GM18868 (cell line): ENCODE data around the gene UBTD1.
"Not testable (repeated sequence)": the region's sequence is repeated elsewhere in the genome, so short reads cannot be mapped to it uniquely, and the experiment has no call there.

Source experiments
- ATAC-seq: cut with Tn5 transposase; IDR thresholded peaks from one replicate; pipeline ENCODE4 v1.9.1; 2021; ENCODE audit warnings: mild to moderate bottlenecking, moderate library complexity; ENCODE audit not compliant: unreplicated experiment

Gene UBTD1

GRCh38 chr10:97511711-97512440 is 13.2 kb downstream of the UBTD1 start:
- no peak for ATAC-seq

- ATAC-seq, result no peak
These were observed 14.3 kb downstream of the UBTD1 start for GRCh38 chr10:97512993-97513392.

GRCh38 chr10:97514344-97514743 is 15.6 kb downstream of the UBTD1 start:
- no peak for ATAC-seq

GRCh38 chr10:97515271-97515978 is 16.7 kb downstream of the UBTD1 start:
- no peak for ATAC-seq

GRCh38 chr10:97517096-97517750 is 18.5 kb downstream of the UBTD1 start:
- ATAC-seq, result no peak

- no peak for ATAC-seq
These were observed 19.1 kb downstream of the UBTD1 start for GRCh38 chr10:97517778-97518300.

- ATAC-seq, result no peak
These were observed 19.7 kb downstream of the UBTD1 start for GRCh38 chr10:97518301-97519043.

- no peak for ATAC-seq
These were observed 20.6 kb downstream of the UBTD1 start for GRCh38 chr10:97519342-97519741.

GRCh38 chr10:97520520-97520919 is 21.8 kb downstream of the UBTD1 start:
- ATAC-seq, result no peak

- ATAC-seq, result no peak
These were observed 22.4 kb downstream of the UBTD1 start for GRCh38 chr10:97520978-97521761.

- ATAC-seq, result no peak
These were observed 23.3 kb downstream of the UBTD1 start for GRCh38 chr10:97522071-97522470.

GRCh38 chr10:97522937-97523336 is 24.2 kb downstream of the UBTD1 start:
- no peak for ATAC-seq

GRCh38 chr10:97525086-97525485 is 26.4 kb downstream of the UBTD1 start:
- ATAC-seq, result no peak

- ATAC-seq, result no peak
These were observed 27.0 kb downstream of the UBTD1 start for GRCh38 chr10:97525683-97526110.

- not testable (repeated sequence) for ATAC-seq
These were observed 30.2 kb downstream of the UBTD1 start for GRCh38 chr10:97528876-97529275.

- no peak for ATAC-seq
These were observed 31.2 kb downstream of the UBTD1 start for GRCh38 chr10:97529685-97530465.

- ATAC-seq, result no peak
These were observed 32.8 kb downstream of the UBTD1 start for GRCh38 chr10:97531401-97531986.

GRCh38 chr10:97532935-97533671 is 34.4 kb downstream of the UBTD1 start:
- ATAC-seq, result no peak
